ENCODE data around the gene CTBP2.

- TF ChIP-seq CTCF (IDR thresholded peaks at IDR 0.05) (no peak), POLR2A (IDR thresholded peaks at IDR 0.05) (no peak)
Observed at GRCh38 chr10:125011926-125012705, 148.2 kb downstream of the CTBP2 start.
